C4-2B (cell line): ENCODE data around the gene LRMDA.

Experiments used
- ZFX ChIP-seq: fragments of 450-650 bp; IDR thresholded peaks from 2 replicates; pipeline ENCODE4 v1.6.1; 2017
- TF ChIP-seq, protein P1 (sequence below): fragments of 450-650 bp; conservative IDR thresholded peaks from 2 replicates; pipeline ENCODE4 v1.5.1; 2017; ENCODE audit warnings: mild to moderate bottlenecking

DNA sequence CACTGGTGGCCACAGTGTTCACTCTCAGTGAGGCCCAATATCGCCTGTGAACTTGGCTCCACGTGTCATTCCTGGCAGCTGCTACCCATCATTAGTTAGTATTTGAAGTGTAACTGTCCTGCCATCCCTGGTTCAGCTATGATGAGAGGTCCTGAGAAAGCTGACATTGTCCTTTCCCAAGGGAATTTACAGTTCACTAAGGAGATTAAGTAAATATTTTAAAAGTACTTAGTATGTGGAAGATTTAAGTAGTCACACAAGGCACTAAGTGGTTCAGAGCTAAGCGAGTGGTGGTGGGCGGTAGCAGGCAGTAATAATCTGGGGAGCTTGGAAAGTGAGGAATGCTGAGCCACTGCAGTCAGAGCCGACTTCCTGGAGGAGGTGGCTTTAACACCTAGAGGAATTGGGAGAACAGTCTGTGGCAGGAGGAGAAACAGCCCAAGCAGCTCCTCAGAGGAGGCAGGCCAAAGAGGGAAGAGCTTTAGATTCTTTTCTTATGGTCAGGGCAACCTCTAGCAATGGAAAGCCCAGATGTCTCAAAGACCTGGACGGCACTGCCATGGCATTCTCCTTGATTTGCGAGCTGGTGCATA, 519.7 kb downstream of the LRMDA start:
- TF ChIP-seq, protein P1, sequence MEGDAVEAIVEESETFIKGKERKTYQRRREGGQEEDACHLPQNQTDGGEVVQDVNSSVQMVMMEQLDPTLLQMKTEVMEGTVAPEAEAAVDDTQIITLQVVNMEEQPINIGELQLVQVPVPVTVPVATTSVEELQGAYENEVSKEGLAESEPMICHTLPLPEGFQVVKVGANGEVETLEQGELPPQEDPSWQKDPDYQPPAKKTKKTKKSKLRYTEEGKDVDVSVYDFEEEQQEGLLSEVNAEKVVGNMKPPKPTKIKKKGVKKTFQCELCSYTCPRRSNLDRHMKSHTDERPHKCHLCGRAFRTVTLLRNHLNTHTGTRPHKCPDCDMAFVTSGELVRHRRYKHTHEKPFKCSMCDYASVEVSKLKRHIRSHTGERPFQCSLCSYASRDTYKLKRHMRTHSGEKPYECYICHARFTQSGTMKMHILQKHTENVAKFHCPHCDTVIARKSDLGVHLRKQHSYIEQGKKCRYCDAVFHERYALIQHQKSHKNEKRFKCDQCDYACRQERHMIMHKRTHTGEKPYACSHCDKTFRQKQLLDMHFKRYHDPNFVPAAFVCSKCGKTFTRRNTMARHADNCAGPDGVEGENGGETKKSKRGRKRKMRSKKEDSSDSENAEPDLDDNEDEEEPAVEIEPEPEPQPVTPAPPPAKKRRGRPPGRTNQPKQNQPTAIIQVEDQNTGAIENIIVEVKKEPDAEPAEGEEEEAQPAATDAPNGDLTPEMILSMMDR: no peak
- TF ChIP-seq ZFX: no peak
